HL-60/S4 treated with retinoic acid at 250 ng/mL for 4 days and 3 days (cell line): ENCODE results near the gene REM2.

Experiments used
- in situ Hi-C: fragments of 300-500 bp; cut with MboI; formaldehyde crosslinking; loops from 2 replicates; pipeline ENCODE4 v1.7.0; 2022; ENCODE audit warnings: low sequenced_read_pairs

The REM2 gene

DNA sequence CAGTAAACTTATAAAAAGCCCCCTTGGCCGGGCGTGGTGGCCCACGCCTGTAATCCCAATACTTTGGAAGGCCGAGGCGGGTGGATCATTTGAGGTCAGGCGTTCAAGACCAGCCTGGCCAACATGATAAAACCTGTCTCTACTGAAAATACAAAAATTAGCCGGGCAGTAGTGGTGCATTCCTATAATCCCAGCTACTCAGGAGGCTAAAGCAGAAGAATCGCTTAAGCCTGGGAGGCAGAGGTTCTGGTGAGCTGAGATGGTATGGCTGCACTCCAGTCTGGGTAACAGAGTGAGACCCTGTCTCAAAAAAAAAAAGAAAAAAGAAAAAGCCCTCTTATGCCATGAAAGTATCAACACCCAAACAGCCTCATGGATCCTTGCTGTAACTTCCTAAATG lies 42.5 kb downstream of the REM2 start:
- in situ Hi-C loops, result no loop called here

DNA sequence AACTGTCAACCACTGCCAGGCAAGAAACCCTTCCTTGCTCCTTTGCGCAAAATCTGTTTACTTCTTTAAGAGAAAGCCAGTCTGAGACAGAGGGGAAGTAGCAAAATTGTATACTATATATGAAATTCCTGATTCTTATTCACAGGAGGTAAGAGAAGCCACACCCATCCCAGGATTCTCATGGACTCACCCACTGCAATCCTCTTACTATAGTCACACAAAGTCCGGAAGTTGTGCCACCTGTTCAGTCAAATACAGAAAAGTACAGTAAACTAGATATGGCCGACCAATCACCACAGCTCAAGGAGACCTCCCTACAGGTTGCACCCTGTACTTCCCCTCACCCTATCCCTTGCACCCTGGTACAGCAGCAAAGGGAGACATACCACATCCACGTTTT lies 43.3 kb downstream of the REM2 start:
- in situ Hi-C loops, result no loop called here

DNA sequence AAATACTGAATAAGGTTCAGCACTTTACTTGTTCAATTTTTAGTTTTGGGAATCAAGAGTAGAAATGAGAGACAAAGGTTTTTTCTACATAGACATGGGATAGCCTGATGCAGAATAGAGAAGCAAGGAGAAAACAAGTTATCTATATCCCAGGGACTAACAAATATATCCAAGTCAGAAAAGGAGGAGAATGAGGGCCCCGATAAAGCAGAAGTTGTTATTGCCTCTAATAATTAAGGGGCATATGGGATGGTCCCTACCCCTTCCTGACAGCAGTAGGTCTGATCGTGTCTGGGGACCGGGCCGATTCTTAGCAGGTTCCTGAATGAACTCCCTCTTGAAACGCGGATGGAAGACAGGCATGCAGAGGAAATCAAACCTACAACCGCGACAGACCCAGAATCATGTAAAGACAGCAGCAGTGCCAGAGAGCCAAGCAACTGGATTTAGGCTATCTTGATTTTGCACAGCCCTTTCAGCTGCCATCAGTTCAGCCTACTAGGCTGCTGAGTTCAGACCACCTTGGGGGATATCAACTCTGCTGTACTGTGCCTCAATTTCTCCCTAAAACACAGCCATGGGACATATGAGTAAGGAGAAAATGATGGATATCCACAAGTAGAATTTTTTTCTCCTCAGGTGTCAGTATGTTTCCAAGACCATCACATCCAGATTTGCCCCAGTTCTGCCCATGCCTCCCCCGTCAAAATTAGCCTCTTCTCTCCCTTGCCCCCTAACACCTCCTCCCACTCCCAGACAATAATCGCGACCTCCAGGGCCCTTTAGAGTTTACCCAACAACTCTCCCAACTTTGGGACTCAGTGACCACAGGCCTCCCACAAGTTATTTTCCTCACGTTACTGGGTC lies 45.4 kb downstream of the REM2 start:
- in situ Hi-C loops, result no loop called here

DNA sequence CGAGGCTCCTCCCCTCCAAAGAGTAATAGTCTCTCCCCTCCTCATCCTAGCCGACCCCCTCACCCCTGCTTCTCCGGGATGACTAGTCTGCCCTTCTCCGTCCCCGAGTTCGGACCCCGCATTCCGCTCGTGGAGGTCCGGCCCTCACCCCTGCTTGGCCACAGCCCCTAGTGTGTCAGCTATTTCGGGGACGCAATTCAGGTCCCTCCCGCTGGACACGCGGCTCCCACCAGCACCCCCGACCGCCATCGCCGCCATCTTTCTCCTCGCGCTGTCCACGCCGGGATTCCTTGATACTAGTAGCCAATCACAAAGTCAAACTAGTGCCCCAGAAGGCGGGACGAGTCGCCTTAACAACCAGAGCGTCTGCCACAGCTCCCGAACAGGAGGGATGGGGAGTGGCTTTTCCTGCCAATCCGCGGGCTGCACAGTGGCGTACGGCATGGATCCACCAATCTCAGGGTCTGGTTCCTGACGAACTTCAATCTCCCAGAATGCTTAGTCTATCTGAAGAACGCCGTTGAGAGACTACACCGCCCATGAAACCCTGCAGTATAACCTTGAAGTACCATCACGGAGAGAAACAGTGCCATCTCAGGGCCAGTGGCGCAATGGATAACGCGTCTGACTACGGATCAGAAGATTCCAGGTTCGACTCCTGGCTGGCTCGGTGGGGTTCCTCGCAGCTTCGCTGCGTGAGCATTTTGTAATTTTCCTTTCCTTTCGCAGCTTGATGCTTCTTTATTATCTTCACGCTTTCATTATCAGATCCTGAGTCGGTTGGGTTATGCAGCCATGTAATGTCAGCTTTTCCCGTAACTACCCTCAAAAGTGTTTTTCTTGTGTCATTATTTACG lies 46.3 kb downstream of the REM2 start, which contains the start of gene PRMT5:
TSS of gene PRMT5 (minus strand) at position 273 of the 857 bp plus-strand sequence. CDS start at position 258, 15 bp downstream.
- in situ Hi-C loops, result no loop called here

DNA sequence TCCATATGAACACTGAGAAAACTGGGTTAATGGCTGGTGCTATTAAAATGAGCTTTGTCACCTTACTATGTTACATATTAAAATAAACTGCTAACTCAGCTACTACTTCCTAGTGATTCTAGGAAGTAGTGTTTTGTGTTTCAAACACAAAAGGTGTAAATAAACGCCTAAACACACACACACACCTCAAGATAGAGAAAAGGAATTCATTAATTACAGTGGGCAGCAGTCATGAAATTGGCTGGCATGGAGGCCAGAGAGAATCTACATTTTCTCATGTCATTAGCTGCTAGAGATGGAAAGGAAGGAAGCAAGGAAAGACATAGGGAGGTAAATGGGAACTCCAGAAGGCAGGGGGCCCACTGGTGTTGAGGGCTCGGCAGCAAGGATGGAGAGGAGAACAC lies 46.9 kb downstream of the REM2 start:
- in situ Hi-C loops, result no loop called here

DNA sequence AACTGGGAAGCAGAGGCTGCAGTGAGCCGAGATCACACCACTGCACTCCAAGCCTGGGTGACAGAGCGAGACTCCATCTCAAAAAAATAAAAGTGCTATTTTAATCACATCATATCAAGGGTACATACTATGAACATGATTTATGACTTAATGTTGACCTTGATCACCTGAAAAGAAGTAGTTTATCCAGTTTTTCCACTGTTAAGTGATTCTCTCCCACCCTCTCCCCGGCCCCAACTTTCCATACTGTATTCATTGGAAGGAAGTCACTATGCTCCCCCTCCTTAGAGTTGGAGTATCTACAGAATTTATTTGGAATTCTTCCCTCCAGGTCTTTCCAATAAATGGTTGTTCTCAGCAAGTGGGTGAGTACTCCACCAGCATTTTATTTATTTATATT lies 49.1 kb downstream of the REM2 start:
- in situ Hi-C loops, result no loop called here

DNA sequence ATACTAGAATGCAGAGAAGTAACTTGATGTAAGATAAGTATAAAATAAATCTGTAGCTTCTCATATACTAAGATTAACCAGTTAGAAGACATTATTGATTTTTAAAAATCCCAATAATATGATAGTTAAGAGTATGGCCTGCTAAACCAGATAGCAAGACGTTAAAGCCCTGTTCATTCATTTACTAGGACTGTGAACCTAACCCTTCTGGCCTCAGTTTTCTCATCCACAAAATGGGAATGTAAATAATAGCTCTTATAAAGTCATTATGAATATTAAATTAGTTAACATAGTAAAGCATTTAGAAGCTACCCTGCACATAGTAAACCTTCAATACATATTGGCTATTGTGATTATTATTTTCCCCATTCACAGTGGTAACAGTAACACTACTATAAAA lies 52.1 kb downstream of the REM2 start:
- in situ Hi-C loops, result no loop called here
